Common myeloid progenitor, CD34-positive (primary cell): Measurements from ENCODE around the gene FBXL3.

Experiments used
- CTCF ChIA-PET: fragments of 350-600 bp; sonication (Branson Sonifier 250); formaldehyde crosslinking; loops from one replicate; lab custom pipeline; 2021; ENCODE audit warnings: antibody characterized with exemption; lab: Charles Lee
- POLR2A ChIA-PET: fragments of 350-600 bp; sonication (Branson Sonifier 250); formaldehyde crosslinking; loops from one replicate; lab custom pipeline; 2021; ENCODE audit warnings: antibody characterized with exemption; lab: Charles Lee
- DNase-seq, 3 donors: peaks; one replicate each; pipeline versions ENCODE4 v3.0.0 to v3.0.0-alpha.2; 2013
- H3K27ac ChIP-seq, 2 experiments: 1 replicate in 1 of 2; 2 replicates in 1 of 2; pipeline ENCODE4 v1.7.0; 2013; ENCODE audit warnings: inconsistent platforms in 2 of 2, low read length in 2 of 2, mild to moderate bottlenecking in 2 of 2, low read depth in 1 of 2, moderate library complexity in 1 of 2; ENCODE audit not compliant: severe bottlenecking in 2 of 2, insufficient read depth in 1 of 2, poor library complexity in 1 of 2
- H3K27me3 ChIP-seq, 5 experiments: replicated peaks in 2 of 5; 1 replicate in 3 of 5; 2 replicates in 2 of 5; pipeline versions ENCODE4 v1.6.1 to v1.7.0; 2013; ENCODE audit warnings: low read length in 4 of 5, mild to moderate bottlenecking in 2 of 5, moderate library complexity in 2 of 5, inconsistent platforms in 1 of 5; ENCODE audit not compliant: insufficient read depth in 5 of 5, control insufficient read depth in 4 of 5
- H3K36me3 ChIP-seq, 4 experiments: 1 replicate in 2 of 4; 2 replicates in 2 of 4; pipeline versions ENCODE4 v1.6.1 to v1.7.0; 2013; ENCODE audit warnings: low read length in 3 of 4, control low read depth in 1 of 4, mild to moderate bottlenecking in 1 of 4; ENCODE audit not compliant: control insufficient read depth in 4 of 4, insufficient read depth in 4 of 4
- H3K4me1 ChIP-seq, 4 experiments: 1 replicate in 3 of 4; 2 replicates in 1 of 4; pipeline versions ENCODE4 v1.6.1 to v1.7.1; 2013; ENCODE audit warnings: low read length in 3 of 4, mild to moderate bottlenecking in 3 of 4, control low read depth in 1 of 4, inconsistent platforms in 1 of 4, moderate library complexity in 1 of 4; ENCODE audit not compliant: control insufficient read depth in 4 of 4, insufficient read depth in 4 of 4; ENCODE audit errors: control extremely low read depth in 1 of 4
- H3K4me3 ChIP-seq, 7 experiments: 1 replicate in 4 of 7; 2 replicates in 3 of 7; pipeline versions ENCODE4 v1.5.1 to v1.7.0; 2013; ENCODE audit warnings: mild to moderate bottlenecking in 7 of 7, low read length in 6 of 7, moderate library complexity in 6 of 7, inconsistent platforms in 2 of 7, low read depth in 2 of 7, control low read depth in 1 of 7; ENCODE audit not compliant: insufficient read depth in 4 of 7, control insufficient read depth in 1 of 7; ENCODE audit errors: extremely low read depth in 1 of 7
- H3K9me3 ChIP-seq, 5 experiments: 1 replicate in 4 of 5; 2 replicates in 1 of 5; pipeline versions ENCODE4 v1.6.1 to v1.7.1; 2013; ENCODE audit warnings: low read length in 4 of 5, mild to moderate bottlenecking in 2 of 5, inconsistent platforms in 1 of 5, low read depth in 1 of 5, moderate library complexity in 1 of 5; ENCODE audit not compliant: control insufficient read depth in 4 of 5, insufficient read depth in 2 of 5; ENCODE audit errors: control extremely low read depth in 1 of 5
- WGBS: methylation state at CpG from one replicate; pipeline ENCODE4 v1.1.5; 2013; ENCODE audit not compliant: insufficient coverage; 5-methylcytosine and 5-hydroxymethylcytosine counted together

FBXL3 gene

GRCh38 chr13:76971851-76972829 lies 54.8 kb downstream of the FBXL3 start:
- CTCF ChIA-PET, result interaction anchor here (0.9 to 1.6 kb wide), 6 partner anchors 8 to 305 kb away, joined by 3 to 5 read pairs (median 3); no protein-coding TSS in a partner anchor
- Histone ChIP-seq H3K27ac (no peak overlapping the region), H3K27me3 (no peaks in the 10 kb centered on the region), H3K4me3 (peak overlapping the region in 4 of 7 experiments; percentile 11 to 67 (median 25)), H3K4me1 (peaks cover 0 to 13% (median 5%) of the 10 kb centered on the region in 4 experiments), H3K36me3 (no peaks in the 10 kb centered on the region), H3K9me3 (no peaks in the 10 kb centered on the region)
- peak in 2 of 3 donors; percentile 39 to 46 for DNase-seq
- POLR2A ChIA-PET, result interaction anchor here (0.6 kb wide), 2 partner anchors 46 to 277 kb away, joined by 3 read pairs; no protein-coding TSS in a partner anchor
- 11% methylated on average over 12 of the region's 19 CpGs for WGBS

- POLR2A ChIA-PET, result interaction anchor here (0.6 kb wide), 1 partner anchor 45 kb away, joined by 3 read pairs; no protein-coding TSS in a partner anchor
- H3K27ac ChIP-seq, result no peak overlapping the region
Observed at GRCh38 chr13:76971215-76971614, 55.7 kb downstream of the FBXL3 start.

GRCh38 chr13:76969488-76970365 lies 57.2 kb downstream of the FBXL3 start:
- ChIA-PET POLR2A (no interaction called here), CTCF (interaction anchor here (0.6 to 2.9 kb wide), 2 partner anchors 11 to 1412 kb away, joined by 3 to 10 read pairs; no protein-coding TSS in a partner anchor)
- no peaks in the 10 kb centered on the region for H3K9me3 ChIP-seq
- DNase-seq, result no peak
- H3K36me3 ChIP-seq, result no peaks in the 10 kb centered on the region
- H3K4me3 ChIP-seq, result no peak overlapping the region
- WGBS, result 96% methylated on average over 3 of the region's 5 CpGs
- H3K27ac ChIP-seq, result no peak overlapping the region
- peaks cover 0 to 7% (median 4%) of the 10 kb centered on the region in 4 experiments for H3K4me1 ChIP-seq
- H3K27me3 ChIP-seq, result no peaks in the 10 kb centered on the region

More at GRCh38 chr13:76971215-76971614, 55.7 kb downstream of the FBXL3 start:
- CTCF ChIA-PET, result interaction anchor here (0.9 to 1.6 kb wide), 4 partner anchors 9 to 304 kb away, joined by 3 to 5 read pairs (median 4); no protein-coding TSS in a partner anchor
- H3K27me3 ChIP-seq, result no peaks in the 10 kb centered on the region
- DNase-seq, result no peak
- H3K4me1 ChIP-seq, result peaks cover 0 to 7% (median 4%) of the 10 kb centered on the region in 4 experiments
- no peaks in the 10 kb centered on the region for H3K36me3 ChIP-seq
- H3K9me3 ChIP-seq, result no peaks in the 10 kb centered on the region
- H3K4me3 ChIP-seq, result no peak overlapping the region
- WGBS, result 54% methylated on average over 3 of the region's 3 CpGs

- ChIA-PET CTCF (interaction anchor here (0.8 to 2.9 kb wide), 2 partner anchors 12 to 13 kb away, joined by 3 to 10 read pairs; no protein-coding TSS in a partner anchor), POLR2A (no interaction called here)
- WGBS, result 98% methylated on average over 4 of the region's 6 CpGs
- H3K4me3 ChIP-seq, result no peak overlapping the region
- peaks cover 0 to 7% (median 4%) of the 10 kb centered on the region in 4 experiments for H3K4me1 ChIP-seq
- no peak for DNase-seq
- no peak overlapping the region for H3K27ac ChIP-seq
- no peaks in the 10 kb centered on the region for H3K36me3 ChIP-seq
- no peaks in the 10 kb centered on the region for H3K9me3 ChIP-seq
- H3K27me3 ChIP-seq, result no peaks in the 10 kb centered on the region
Observed at GRCh38 chr13:76968041-76968440, 58.9 kb downstream of the FBXL3 start.

GRCh38 chr13:76967031-76967430 lies 59.9 kb downstream of the FBXL3 start:
- 93% methylated on average over 3 of the region's 6 CpGs for WGBS
- POLR2A ChIA-PET, result no interaction called here
- H3K9me3 ChIP-seq, result no peaks in the 10 kb centered on the region
- no peak overlapping the region for H3K4me3 ChIP-seq
- CTCF ChIA-PET, result interaction anchor here (0.8 kb wide), 1 partner anchor 12 kb away, joined by 3 read pairs; no protein-coding TSS in a partner anchor
- peaks cover 0 to under 1% (median 0%) of the 10 kb centered on the region in 4 experiments for H3K4me1 ChIP-seq
- H3K36me3 ChIP-seq, result no peaks in the 10 kb centered on the region
- no peak overlapping the region for H3K27ac ChIP-seq
- H3K27me3 ChIP-seq, result no peaks in the 10 kb centered on the region
- DNase-seq, result no peak

- DNase-seq, result no peak
- no peaks in the 10 kb centered on the region for H3K27me3 ChIP-seq
- H3K4me1 ChIP-seq, result no peaks in the 10 kb centered on the region
- H3K36me3 ChIP-seq, result no peaks in the 10 kb centered on the region
- ChIA-PET CTCF (no interaction called here), POLR2A (no interaction called here)
- peaks cover 0 to 5% (median under 1%) of the 10 kb centered on the region in 5 experiments for H3K9me3 ChIP-seq
- whole genome bisulfite sequencing, result 75% methylated on average over 5 of the region's 6 CpGs
- no peak overlapping the region for H3K27ac ChIP-seq
- no peak overlapping the region for H3K4me3 ChIP-seq
Observed at GRCh38 chr13:76965759-76966421, 61.1 kb downstream of the FBXL3 start.
